SK-N-SH (cell line): Measurements from ENCODE around the gene SERPINA3. TPM values are rescaled to one million over a fixed set of nuclear protein-coding genes. Genes with fewer than 3 reads are reported as not detected.

Experiments
- CTCF ChIA-PET: fragments of 300-600, 350-600 bp; formaldehyde crosslinking; extraction: SDS; loops from one replicate; lab custom pipeline; 2021; lab: Yijun Ruan, JAX
- POLR2A ChIA-PET: fragments of 350-600 bp; sonication (Branson Sonifier 250); formaldehyde crosslinking; extraction: SDS; loops from one replicate; lab custom pipeline; 2020; ENCODE audit warnings: antibody characterized with exemption, inconsistent platforms; lab: Yijun Ruan, JAX
- DNase-seq: peaks from one replicate; pipeline ENCODE4 v3.0.0; 2012
- H2AFZ ChIP-seq: fragments of 200-600 bp; sonication (generic); 2 replicates; pipeline ENCODE4 v1.8.1; 2016; ENCODE audit warnings: antibody characterized with exemption, mild to moderate bottlenecking, low read depth
- H3F3A ChIP-seq: fragments of 200-600 bp; sonication (generic); replicated peaks from 2 replicates; pipeline ENCODE3; 2016; ENCODE audit warnings: antibody characterized with exemption, mild to moderate bottlenecking; ENCODE audit not compliant: insufficient read depth
- H3K27ac ChIP-seq, 2 experiments: fragments of 200-500 bp in 1 of 2; fragments of 200-600 bp in 1 of 2; sonication (Bioruptor generic) in 1 of 2; sonication (generic), shearing (Covaris generic) in 1 of 2; 2 replicates each; pipeline versions ENCODE4 v1.5.1 to v1.6.1; 2014 to 2016; ENCODE audit warnings: low read depth in 2 of 2, inconsistent platforms in 1 of 2, low read length in 1 of 2, mild to moderate bottlenecking in 1 of 2, mixed read lengths in 1 of 2
- H3K27me3 ChIP-seq: fragments of 200-600 bp; sonication (generic), shearing (Covaris generic); 2 replicates; pipeline ENCODE4 v1.6.1; 2016; ENCODE audit warnings: mixed run types; ENCODE audit not compliant: insufficient read depth
- H3K36me3 ChIP-seq, 2 experiments: fragments of 200-500 bp in 1 of 2; fragments of 200-600 bp in 1 of 2; sonication (Bioruptor generic) in 1 of 2; sonication (generic) in 1 of 2; replicated peaks in 1 of 2; 2 replicates each; pipeline versions ENCODE3 to v1.5.1; 2014 to 2016; ENCODE audit warnings: low read length in 1 of 2, mild to moderate bottlenecking in 1 of 2; ENCODE audit not compliant: insufficient read depth in 2 of 2, control insufficient read depth in 1 of 2
- H3K4me1 ChIP-seq, 2 experiments: fragments of 200-500 bp in 1 of 2; fragments of 200-600 bp in 1 of 2; sonication (Bioruptor generic) in 1 of 2; sonication (generic), shearing (Covaris generic) in 1 of 2; 2 replicates each; pipeline versions ENCODE4 v1.5.1 to v1.6.1; 2014 to 2016; ENCODE audit warnings: low read depth in 1 of 2, low read length in 1 of 2, mixed run types in 1 of 2; ENCODE audit not compliant: insufficient read depth in 2 of 2, control insufficient read depth in 1 of 2
- H3K4me2 ChIP-seq: fragments of 200-600 bp; sonication (generic), shearing (Covaris generic); 2 replicates; pipeline ENCODE4 v1.6.1; 2017; ENCODE audit warnings: mixed run types
- H3K4me3 ChIP-seq, 2 experiments: fragments of 200-500 bp in 1 of 2; fragments of 200-600 bp in 1 of 2; sonication (Bioruptor generic) in 1 of 2; sonication (generic), shearing (Covaris generic) in 1 of 2; 2 replicates each; pipeline versions ENCODE4 v1.5.1 to v1.8.1; 2014 to 2016; ENCODE audit warnings: low read depth in 2 of 2, inconsistent platforms in 1 of 2, low read length in 1 of 2, mild to moderate bottlenecking in 1 of 2, mixed read lengths in 1 of 2, moderate library complexity in 1 of 2
- H3K79me2 ChIP-seq: fragments of 200-600 bp; sonication (generic); 2 replicates; pipeline ENCODE4 v1.8.1; 2017; ENCODE audit warnings: mild to moderate bottlenecking; ENCODE audit not compliant: insufficient read depth
- H3K9ac ChIP-seq: fragments of 200-600 bp; sonication (generic); 2 replicates; pipeline ENCODE4 v1.6.1; 2017; ENCODE audit warnings: mixed run types
- H3K9me2 ChIP-seq: fragments of 200-600 bp; sonication (generic); 2 replicates; pipeline ENCODE4 v1.6.1; 2017; ENCODE audit warnings: mixed run types
- H3K9me3 ChIP-seq: fragments of 200-600 bp; sonication (generic); 2 replicates; pipeline ENCODE4 v1.6.1; 2017; ENCODE audit warnings: mixed run types, mild to moderate bottlenecking, moderate library complexity
- H4K20me1 ChIP-seq: fragments of 200-600 bp; sonication (generic); 2 replicates; pipeline ENCODE4 v1.6.1; 2017; ENCODE audit warnings: mild to moderate bottlenecking, mixed run types; ENCODE audit not compliant: insufficient read depth
- CHD2 ChIP-seq: fragments of 150-350 bp; IDR thresholded peaks from 2 replicates; pipeline ENCODE4 v1.6.1; 2018; ENCODE audit warnings: low read length; ENCODE audit not compliant: partially characterized antibody
- EP300 ChIP-seq, 2 experiments: IDR thresholded peaks; 2 replicates each; pipeline versions ENCODE4 v1.4.0 to v1.6.1; 2012; ENCODE audit warnings: borderline replicate concordance in 1 of 2, low read depth in 1 of 2, low read length in 1 of 2
- FOSL2 ChIP-seq: IDR thresholded peaks from 2 replicates; pipeline ENCODE4 v1.4.0; 2012; ENCODE audit warnings: low read depth, mild to moderate bottlenecking, moderate library complexity, borderline replicate concordance
- FOXJ3 ChIP-seq: sonication (generic); formaldehyde crosslinking; IDR thresholded peaks from 2 replicates; pipeline ENCODE4 v1.5.1; 2020; ENCODE audit warnings: mild to moderate bottlenecking, missing genetic modification reagents
- GABPA ChIP-seq: IDR thresholded peaks from 2 replicates; pipeline ENCODE4 v1.4.0; 2012; ENCODE audit warnings: low read depth, mild to moderate bottlenecking
- JUND ChIP-seq: IDR thresholded peaks from 2 replicates; pipeline ENCODE4 v1.4.0; 2012
- MXI1 ChIP-seq: IDR thresholded peaks from 2 replicates; pipeline ENCODE4 v1.6.1; 2012; ENCODE audit warnings: mild to moderate bottlenecking, low read depth, low read length, improper control_type of control experiment
- NFIC ChIP-seq: IDR thresholded peaks from 2 replicates; pipeline ENCODE4 v1.4.0; 2012; ENCODE audit warnings: borderline replicate concordance
- POLR2AphosphoS5 ChIP-seq: IDR thresholded peaks from 2 replicates; pipeline ENCODE4 v1.6.1; 2012; ENCODE audit warnings: low read depth, low read length
- RAD21 ChIP-seq: IDR thresholded peaks from 2 replicates; pipeline ENCODE4 v1.6.1; 2012; ENCODE audit warnings: mild to moderate bottlenecking, low read length
- RXRA ChIP-seq: IDR thresholded peaks from 2 replicates; pipeline ENCODE4 v1.4.0; 2012; ENCODE audit warnings: low read depth, mild to moderate bottlenecking, borderline replicate concordance
- SIN3A ChIP-seq: IDR thresholded peaks from 2 replicates; pipeline ENCODE4 v1.6.1; 2012; ENCODE audit warnings: low read depth, mild to moderate bottlenecking, low read length, moderate library complexity, borderline replicate concordance
- SMC3 ChIP-seq: IDR thresholded peaks from 2 replicates; pipeline ENCODE4 v1.6.1; 2012; ENCODE audit warnings: low read depth, low read length, improper control_type of control experiment
- TCF12 ChIP-seq: IDR thresholded peaks from 2 replicates; pipeline ENCODE4 v1.4.0; 2012
- WGBS: methylation state at CpG from one replicate; pipeline ENCODE4 v1.1.6; 2017; ENCODE audit warnings: low lambda C conversion rate; 5-methylcytosine and 5-hydroxymethylcytosine counted together
- polyA plus RNA-seq, 3 experiments: library from polyadenylated mRNA; depleted of rRNA; stranded (reverse); fragments of >200 nt; gene quantifications; 2 replicates each; pipeline ENCODE4 v1.2.3, GENCODE V29; 2012
- TF ChIP-seq, protein P1 (sequence below): fragments of 150-350 bp; IDR thresholded peaks from 2 replicates; pipeline ENCODE4 v1.6.1; 2017; ENCODE audit warnings: antibody characterized with exemption, low read length, low read depth, borderline replicate concordance
- TF ChIP-seq, protein P2 (sequence below): IDR thresholded peaks from 2 replicates; pipeline ENCODE4 v1.4.0; 2012; ENCODE audit warnings: low read depth, borderline replicate concordance
- TF ChIP-seq, protein P3 (sequence below): fragments of 150-350 bp; IDR thresholded peaks from 2 replicates; pipeline ENCODE4 v1.6.1; 2016; ENCODE audit warnings: mild to moderate bottlenecking, low read depth, low read length
- TF ChIP-seq, protein P4 (sequence below): IDR thresholded peaks from 2 replicates; pipeline ENCODE4 v1.6.1; 2012; ENCODE audit warnings: mild to moderate bottlenecking, low read depth, low read length, moderate library complexity

SERPINA3 gene
- polyA plus RNA-seq, 1 of the 3 experiments (the other 2 are of a cell fraction), result 0.25 TPM

DNA sequence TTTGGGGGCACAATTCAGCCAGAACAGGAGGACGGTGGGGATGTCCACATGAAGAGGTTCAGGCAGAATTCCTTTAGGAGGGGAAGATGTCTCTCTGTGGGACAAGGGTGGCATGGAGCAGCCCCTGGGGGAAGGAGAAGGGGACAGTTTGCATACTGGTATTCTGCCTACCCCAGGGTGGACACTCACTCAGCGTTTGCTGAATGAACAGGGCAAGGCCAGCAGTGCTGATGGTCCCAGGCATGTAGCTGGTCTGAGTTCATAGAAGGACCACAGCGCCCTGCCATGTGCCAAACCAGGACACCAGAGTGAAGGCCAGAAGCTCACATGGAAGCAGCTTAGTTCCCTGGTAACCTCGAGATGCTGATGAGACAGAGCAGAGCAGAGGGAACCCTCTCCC lies 25.6 kb upstream of the SERPINA3 start:
- Histone ChIP-seq H3K27ac (no peak overlapping the region), H3K4me3 (no peak overlapping the region), H3K4me1 (peaks cover 0 to 3% of the 10 kb centered on the region in 2 experiments; a peak in 1 of 4 replicates), H3K36me3 (no peaks in the 10 kb centered on the region), H3K27me3 (no peaks in the 10 kb centered on the region), H3K9me3 (no peaks in the 10 kb centered on the region), H3K9me2 (no peaks in the 10 kb centered on the region), H3K4me2 (no peak overlapping the region), H4K20me1 (no peaks in the 10 kb centered on the region), H3K9ac (no peak overlapping the region), H3F3A (no peaks in the 10 kb centered on the region), H2AFZ (no peak overlapping the region), H3K79me2 (no peaks in the 10 kb centered on the region)
- ChIA-PET POLR2A (no interaction called here), CTCF (interaction anchor here (0.9 to 1.4 kb wide), 2 partner anchors 11 to 36 kb away, joined by 3 read pairs; no protein-coding TSS in a partner anchor)
- 40% methylated on average over 4 of the region's 4 CpGs for WGBS
- DNase-seq, result no peak
- TF ChIP-seq SIN3A, result no peak
- TF ChIP-seq FOXJ3 (CRISPR knock-in tag), result no peak
- TF ChIP-seq, protein P1, sequence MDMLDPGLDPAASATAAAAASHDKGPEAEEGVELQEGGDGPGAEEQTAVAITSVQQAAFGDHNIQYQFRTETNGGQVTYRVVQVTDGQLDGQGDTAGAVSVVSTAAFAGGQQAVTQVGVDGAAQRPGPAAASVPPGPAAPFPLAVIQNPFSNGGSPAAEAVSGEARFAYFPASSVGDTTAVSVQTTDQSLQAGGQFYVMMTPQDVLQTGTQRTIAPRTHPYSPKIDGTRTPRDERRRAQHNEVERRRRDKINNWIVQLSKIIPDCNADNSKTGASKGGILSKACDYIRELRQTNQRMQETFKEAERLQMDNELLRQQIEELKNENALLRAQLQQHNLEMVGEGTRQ, result no peak
- no peak for TF ChIP-seq POLR2AphosphoS5
- no peak for TF ChIP-seq EP300 (IDR thresholded peaks at IDR 0.05; ENCODE audit: borderline replicate concordance in 1 of 2, low read depth in 1 of 2, low read length in 1 of 2)
- TF ChIP-seq, protein P2, sequence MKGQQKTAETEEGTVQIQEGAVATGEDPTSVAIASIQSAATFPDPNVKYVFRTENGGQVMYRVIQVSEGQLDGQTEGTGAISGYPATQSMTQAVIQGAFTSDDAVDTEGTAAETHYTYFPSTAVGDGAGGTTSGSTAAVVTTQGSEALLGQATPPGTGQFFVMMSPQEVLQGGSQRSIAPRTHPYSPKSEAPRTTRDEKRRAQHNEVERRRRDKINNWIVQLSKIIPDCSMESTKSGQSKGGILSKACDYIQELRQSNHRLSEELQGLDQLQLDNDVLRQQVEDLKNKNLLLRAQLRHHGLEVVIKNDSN, result no peak
- TF ChIP-seq, protein P3, sequence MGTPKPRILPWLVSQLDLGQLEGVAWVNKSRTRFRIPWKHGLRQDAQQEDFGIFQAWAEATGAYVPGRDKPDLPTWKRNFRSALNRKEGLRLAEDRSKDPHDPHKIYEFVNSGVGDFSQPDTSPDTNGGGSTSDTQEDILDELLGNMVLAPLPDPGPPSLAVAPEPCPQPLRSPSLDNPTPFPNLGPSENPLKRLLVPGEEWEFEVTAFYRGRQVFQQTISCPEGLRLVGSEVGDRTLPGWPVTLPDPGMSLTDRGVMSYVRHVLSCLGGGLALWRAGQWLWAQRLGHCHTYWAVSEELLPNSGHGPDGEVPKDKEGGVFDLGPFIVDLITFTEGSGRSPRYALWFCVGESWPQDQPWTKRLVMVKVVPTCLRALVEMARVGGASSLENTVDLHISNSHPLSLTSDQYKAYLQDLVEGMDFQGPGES, result no peak
- no peak for TF ChIP-seq SMC3
- TF ChIP-seq JUND, result no peak
- no peak for TF ChIP-seq RXRA
- TF ChIP-seq RAD21, result no peak
- no peak for TF ChIP-seq NFIC
- TF ChIP-seq FOSL2, result no peak
- TF ChIP-seq GABPA, result no peak
- no peak for TF ChIP-seq MXI1
- TF ChIP-seq, protein P4, sequence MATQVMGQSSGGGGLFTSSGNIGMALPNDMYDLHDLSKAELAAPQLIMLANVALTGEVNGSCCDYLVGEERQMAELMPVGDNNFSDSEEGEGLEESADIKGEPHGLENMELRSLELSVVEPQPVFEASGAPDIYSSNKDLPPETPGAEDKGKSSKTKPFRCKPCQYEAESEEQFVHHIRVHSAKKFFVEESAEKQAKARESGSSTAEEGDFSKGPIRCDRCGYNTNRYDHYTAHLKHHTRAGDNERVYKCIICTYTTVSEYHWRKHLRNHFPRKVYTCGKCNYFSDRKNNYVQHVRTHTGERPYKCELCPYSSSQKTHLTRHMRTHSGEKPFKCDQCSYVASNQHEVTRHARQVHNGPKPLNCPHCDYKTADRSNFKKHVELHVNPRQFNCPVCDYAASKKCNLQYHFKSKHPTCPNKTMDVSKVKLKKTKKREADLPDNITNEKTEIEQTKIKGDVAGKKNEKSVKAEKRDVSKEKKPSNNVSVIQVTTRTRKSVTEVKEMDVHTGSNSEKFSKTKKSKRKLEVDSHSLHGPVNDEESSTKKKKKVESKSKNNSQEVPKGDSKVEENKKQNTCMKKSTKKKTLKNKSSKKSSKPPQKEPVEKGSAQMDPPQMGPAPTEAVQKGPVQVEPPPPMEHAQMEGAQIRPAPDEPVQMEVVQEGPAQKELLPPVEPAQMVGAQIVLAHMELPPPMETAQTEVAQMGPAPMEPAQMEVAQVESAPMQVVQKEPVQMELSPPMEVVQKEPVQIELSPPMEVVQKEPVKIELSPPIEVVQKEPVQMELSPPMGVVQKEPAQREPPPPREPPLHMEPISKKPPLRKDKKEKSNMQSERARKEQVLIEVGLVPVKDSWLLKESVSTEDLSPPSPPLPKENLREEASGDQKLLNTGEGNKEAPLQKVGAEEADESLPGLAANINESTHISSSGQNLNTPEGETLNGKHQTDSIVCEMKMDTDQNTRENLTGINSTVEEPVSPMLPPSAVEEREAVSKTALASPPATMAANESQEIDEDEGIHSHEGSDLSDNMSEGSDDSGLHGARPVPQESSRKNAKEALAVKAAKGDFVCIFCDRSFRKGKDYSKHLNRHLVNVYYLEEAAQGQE, result no peak
- no peak for TF ChIP-seq CHD2
- TF ChIP-seq TCF12, result no peak
